ENCODE results near the gene CAMTA1.

The CAMTA1 gene

GRCh38 chr1:7437608-7438395, 652.5 kb downstream of the CAMTA1 start:
- DNase-seq (ENCODE audit: low read depth in 3 of 3, low spot score in 1 of 3): no peak

- no peak for DNase-seq (ENCODE audit: low read depth in 3 of 3, low spot score in 1 of 3)
These were observed 653.1 kb downstream of the CAMTA1 start for GRCh38 chr1:7438396-7438785.

GRCh38 chr1:7438921-7439655, 653.8 kb downstream of the CAMTA1 start:
- DNase-seq (ENCODE audit: low read depth in 3 of 3, low spot score in 1 of 3): no peak

- DNase-seq (ENCODE audit: low read depth in 3 of 3, low spot score in 1 of 3): no peak
These were observed 654.9 kb downstream of the CAMTA1 start for GRCh38 chr1:7440154-7440553.

- no peak for DNase-seq (ENCODE audit: low read depth in 3 of 3, low spot score in 1 of 3)
These were observed 656.0 kb downstream of the CAMTA1 start for GRCh38 chr1:7441143-7441841.

- no peak for DNase-seq (ENCODE audit: low read depth in 3 of 3, low spot score in 1 of 3)
These were observed 656.8 kb downstream of the CAMTA1 start for GRCh38 chr1:7442036-7442435.

GRCh38 chr1:7442918-7443317, 657.7 kb downstream of the CAMTA1 start:
- no peak for DNase-seq (ENCODE audit: low read depth in 3 of 3, low spot score in 1 of 3)

- no peak for DNase-seq (ENCODE audit: low read depth in 3 of 3, low spot score in 1 of 3)
These were observed 659.1 kb downstream of the CAMTA1 start for GRCh38 chr1:7444363-7444762.

GRCh38 chr1:7447093-7447492, 661.8 kb downstream of the CAMTA1 start:
- DNase-seq (ENCODE audit: low read depth in 3 of 3, low spot score in 1 of 3): no peak

- DNase-seq (ENCODE audit: low read depth in 3 of 3, low spot score in 1 of 3): no peak
These were observed 662.5 kb downstream of the CAMTA1 start for GRCh38 chr1:7447736-7448135.

- DNase-seq (ENCODE audit: low read depth in 3 of 3, low spot score in 1 of 3): no peak
These were observed 663.7 kb downstream of the CAMTA1 start for GRCh38 chr1:7448986-7449385.

GRCh38 chr1:7449750-7450149, 664.5 kb downstream of the CAMTA1 start:
- DNase-seq (ENCODE audit: low read depth in 3 of 3, low spot score in 1 of 3): no peak

- no peak for DNase-seq (ENCODE audit: low read depth in 3 of 3, low spot score in 1 of 3)
These were observed 665.6 kb downstream of the CAMTA1 start for GRCh38 chr1:7450838-7451237.

GRCh38 chr1:7453038-7453437, 667.8 kb downstream of the CAMTA1 start:
- DNase-seq (ENCODE audit: low read depth in 3 of 3, low spot score in 1 of 3): no peak

- no peak for DNase-seq (ENCODE audit: low read depth in 3 of 3, low spot score in 1 of 3)
These were observed 669.0 kb downstream of the CAMTA1 start for GRCh38 chr1:7454052-7454815.

GRCh38 chr1:7454895-7455784, 669.9 kb downstream of the CAMTA1 start:
- no peak for DNase-seq (ENCODE audit: low read depth in 3 of 3, low spot score in 1 of 3)

- no peak for DNase-seq (ENCODE audit: low read depth in 3 of 3, low spot score in 1 of 3)
These were observed 670.8 kb downstream of the CAMTA1 start for GRCh38 chr1:7455796-7456721.

GRCh38 chr1:7456722-7457082, 671.4 kb downstream of the CAMTA1 start:
- DNase-seq (ENCODE audit: low read depth in 3 of 3, low spot score in 1 of 3): no peak

GRCh38 chr1:7457811-7458210, 672.6 kb downstream of the CAMTA1 start:
- no peak for DNase-seq (ENCODE audit: low read depth in 3 of 3, low spot score in 1 of 3)

Data from stimulated activated CD4-positive, alpha-beta T cell treated with anti-CD3 and anti-CD28 coated beads, TNF-alpha, amount 100 ng/mL, for 1 hour (primary cell).